Non-pigmented ciliary epithelial cell (primary cell): ENCODE results near the gene WDPCP.
"Not testable (repeated sequence)": the region's sequence is repeated elsewhere in the genome, so short reads cannot be mapped to it uniquely, and the experiment has no call there.

Experiments
- DNase-seq: peaks from one replicate; pipeline ENCODE4 v3.0.0-alpha.2; 2010; ENCODE audit warnings: low read depth

Gene WDPCP

DNA sequence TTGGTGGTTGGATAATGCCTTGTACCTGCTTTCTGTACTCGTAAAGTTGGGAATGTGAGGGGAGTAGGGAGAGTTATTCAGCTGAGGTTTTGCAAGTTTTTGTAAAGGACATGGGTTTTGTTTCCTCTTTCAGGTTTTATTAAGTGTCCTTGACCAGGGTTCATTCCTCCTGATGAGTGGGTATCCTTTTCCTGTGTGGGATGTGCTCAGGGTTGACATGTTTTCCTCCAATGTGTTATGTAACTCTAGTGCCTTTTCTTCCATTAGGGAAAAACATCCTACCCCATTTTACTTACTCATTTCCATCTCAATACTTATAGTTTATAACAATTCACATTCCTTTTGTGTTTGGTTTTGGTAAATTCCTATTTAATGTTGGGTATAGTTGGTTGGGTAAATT, 489.2 kb downstream of the WDPCP start:
- DNase-seq: no peak

GRCh38 chr2:63096491-63096890, 491.8 kb downstream of the WDPCP start:
- no peak for DNase-seq

DNA sequence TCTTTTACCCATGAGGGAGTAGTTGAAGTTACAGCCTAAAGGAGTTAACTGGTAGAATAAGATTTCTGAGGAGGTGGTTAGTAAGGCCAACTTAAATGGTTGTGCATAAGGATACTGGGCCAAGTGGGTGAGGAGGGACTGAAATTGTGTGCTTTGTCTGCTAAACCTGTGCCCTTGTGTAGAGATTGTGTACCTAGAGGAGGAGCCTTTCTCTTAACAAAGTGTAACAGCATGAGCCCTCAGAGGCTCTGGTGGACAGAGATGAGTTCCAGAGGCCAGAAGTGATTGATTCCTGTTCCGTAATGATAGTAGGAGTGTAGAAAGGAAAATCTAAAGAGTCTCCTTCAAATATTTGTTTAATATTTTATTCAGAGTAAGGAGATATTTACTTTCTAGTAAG, 494.8 kb downstream of the WDPCP start:
- no peak for DNase-seq

GRCh38 chr2:63092857-63093256, 495.4 kb downstream of the WDPCP start:
- no peak for DNase-seq

- no peak for DNase-seq
These were observed 495.9 kb downstream of the WDPCP start for GRCh38 chr2:63092401-63092800.

- no peak for DNase-seq
These were observed 501.6 kb downstream of the WDPCP start for GRCh38 chr2:63086687-63087086.

GRCh38 chr2:63081404-63081803, 506.9 kb downstream of the WDPCP start:
- no peak for DNase-seq

- no peak for DNase-seq
These were observed 509.2 kb downstream of the WDPCP start for GRCh38 chr2:63078852-63079606.

DNA sequence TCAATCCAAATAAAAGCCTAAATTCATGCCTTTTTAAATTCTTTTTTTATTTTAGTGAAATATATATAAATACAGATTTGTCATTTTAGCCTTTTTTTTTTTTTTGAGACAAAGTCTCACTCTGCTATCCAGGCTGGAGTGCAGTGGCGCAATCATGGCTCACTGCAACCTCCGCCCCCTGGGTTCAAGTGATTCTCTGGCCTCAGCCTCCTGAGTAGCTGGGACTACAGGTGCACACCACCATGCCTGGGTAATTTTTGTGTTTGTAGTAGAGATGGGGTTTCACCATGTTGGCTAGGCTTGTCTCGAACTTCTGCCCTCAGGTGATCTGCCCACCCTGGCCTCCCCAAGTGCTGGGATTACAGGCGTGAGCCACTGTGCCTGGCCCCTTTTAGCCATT, 513.9 kb downstream of the WDPCP start:
- not testable (repeated sequence) for DNase-seq

DNA sequence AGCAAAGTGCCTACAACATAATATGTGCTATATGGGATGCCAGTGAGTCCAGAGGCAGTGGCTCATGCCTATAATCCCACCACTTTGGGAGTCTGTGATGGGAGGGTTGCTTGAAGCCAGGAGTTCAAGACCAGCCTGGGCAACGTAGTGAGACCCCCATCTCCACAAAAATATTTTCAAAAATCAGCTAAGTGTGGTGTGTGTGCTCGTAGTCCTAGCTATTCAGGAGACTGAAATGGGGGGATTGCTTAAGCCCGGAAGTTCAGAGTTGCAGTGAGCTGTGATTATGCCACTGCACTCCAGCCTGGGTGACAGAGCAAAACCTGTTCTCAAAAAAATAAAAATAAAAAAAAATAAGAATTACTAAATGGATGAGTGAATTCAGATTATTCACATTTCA, 514.3 kb downstream of the WDPCP start:
- no peak for DNase-seq

GRCh38 chr2:63071664-63072063, 516.6 kb downstream of the WDPCP start:
- DNase-seq: no peak
